GM21360 (cell line): ENCODE results near the gene AIMP1.

ENCODE experiments used
- ATAC-seq: cut with Tn5 transposase; IDR thresholded peaks from one replicate; pipeline ENCODE4 v1.9.1; 2021; ENCODE audit warnings: mild to moderate bottlenecking, moderate library complexity; ENCODE audit not compliant: unreplicated experiment

The AIMP1 gene

GRCh38 chr4:106315968-106316772 lies at the start of gene AIMP1, which contains the start of gene TBCK:
Gene AIMP1 (plus strand): TSS chr4:106316550. CDS start chr4:106325010, 8,460 bp downstream.
Gene TBCK (minus strand): TSS chr4:106316209. CDS start chr4:106308960, 7,249 bp downstream.
- ATAC-seq, result peak; percentile 85

- ATAC-seq, result no peak
These were observed 47.6 kb upstream of the AIMP1 start for GRCh38 chr4:106268786-106269185.

- no peak for ATAC-seq
These were observed 46.6 kb upstream of the AIMP1 start for GRCh38 chr4:106269711-106270110.

GRCh38 chr4:106270736-106271135 lies 45.6 kb upstream of the AIMP1 start:
- ATAC-seq, result no peak

GRCh38 chr4:106273831-106274230 lies 42.5 kb upstream of the AIMP1 start:
- ATAC-seq, result no peak

- no peak for ATAC-seq
These were observed 39.1 kb upstream of the AIMP1 start for GRCh38 chr4:106277140-106277675.

- no peak for ATAC-seq
These were observed 32.1 kb upstream of the AIMP1 start for GRCh38 chr4:106284227-106284626.

GRCh38 chr4:106286611-106287010 lies 29.7 kb upstream of the AIMP1 start:
- no peak for ATAC-seq

- ATAC-seq, result no peak
These were observed 28.9 kb upstream of the AIMP1 start for GRCh38 chr4:106287353-106287969.

GRCh38 chr4:106289737-106290136 lies 26.6 kb upstream of the AIMP1 start:
- no peak for ATAC-seq

GRCh38 chr4:106291678-106292077 lies 24.7 kb upstream of the AIMP1 start:
- no peak for ATAC-seq

GRCh38 chr4:106294062-106294461 lies 22.3 kb upstream of the AIMP1 start:
- ATAC-seq, result no peak

GRCh38 chr4:106297245-106298035 lies 18.9 kb upstream of the AIMP1 start:
- ATAC-seq, result no peak

- ATAC-seq, result no peak
These were observed 16.4 kb upstream of the AIMP1 start for GRCh38 chr4:106299977-106300376.

GRCh38 chr4:106301393-106302061 lies 14.8 kb upstream of the AIMP1 start:
- no peak for ATAC-seq

GRCh38 chr4:106302062-106302438 lies 14.3 kb upstream of the AIMP1 start:
- ATAC-seq, result no peak

- ATAC-seq, result no peak
These were observed 12.6 kb upstream of the AIMP1 start for GRCh38 chr4:106303548-106304281.

- ATAC-seq, result no peak
These were observed 11.7 kb upstream of the AIMP1 start for GRCh38 chr4:106304632-106305031.

GRCh38 chr4:106305435-106306055 lies 10.8 kb upstream of the AIMP1 start:
- ATAC-seq, result no peak

GRCh38 chr4:106306561-106306960 lies 9.8 kb upstream of the AIMP1 start:
- no peak for ATAC-seq
